Iris pigment epithelial cell (primary cell): ENCODE results near the gene BMP7.
"Not testable (repeated sequence)": the region's sequence is repeated elsewhere in the genome, so short reads cannot be mapped to it uniquely, and the experiment has no call there.

Experiments
- DNase-seq: peaks from one replicate; pipeline ENCODE4 v3.0.0-alpha.2; 2011; ENCODE audit warnings: low read depth

BMP7 gene

GRCh38 chr20:57287901-57288300 is 21.5 kb upstream of the BMP7 start:
- DNase-seq = no peak

- DNase-seq = no peak
Measured at GRCh38 chr20:57287007-57287880, 20.8 kb upstream of the BMP7 start.

- DNase-seq = no peak
Measured at GRCh38 chr20:57283860-57284259, 17.4 kb upstream of the BMP7 start.

GRCh38 chr20:57282670-57283361 is 16.4 kb upstream of the BMP7 start:
- DNase-seq = no peak

GRCh38 chr20:57281900-57282299 is 15.5 kb upstream of the BMP7 start:
- DNase-seq = no peak

- DNase-seq = no peak
Measured at GRCh38 chr20:57280221-57280620, 13.8 kb upstream of the BMP7 start.

GRCh38 chr20:57279548-57279947 is 13.1 kb upstream of the BMP7 start:
- not testable (repeated sequence) for DNase-seq

GRCh38 chr20:57278457-57278856 is 12.0 kb upstream of the BMP7 start:
- DNase-seq = no peak

- DNase-seq = no peak
Measured at GRCh38 chr20:57277398-57278105, 11.1 kb upstream of the BMP7 start.

- DNase-seq = no peak
Measured at GRCh38 chr20:57276221-57276620, 9.8 kb upstream of the BMP7 start.

- no peak for DNase-seq
Measured at GRCh38 chr20:57275813-57276212, 9.4 kb upstream of the BMP7 start.

- DNase-seq = no peak
Measured at GRCh38 chr20:57275334-57275733, 8.9 kb upstream of the BMP7 start.

- DNase-seq = no peak
Measured at GRCh38 chr20:57274846-57275245, 8.4 kb upstream of the BMP7 start.

- DNase-seq = no peak
Measured at GRCh38 chr20:57274299-57274698, 7.9 kb upstream of the BMP7 start.

- no peak for DNase-seq
Measured at GRCh38 chr20:57272883-57273535, 6.6 kb upstream of the BMP7 start.

GRCh38 chr20:57270204-57270984 is 4.0 kb upstream of the BMP7 start:
- no peak for DNase-seq

- no peak for DNase-seq
Measured at GRCh38 chr20:57269148-57269984, 2.9 kb upstream of the BMP7 start.

GRCh38 chr20:57268399-57269076 is 2.1 kb upstream of the BMP7 start:
- no peak for DNase-seq

GRCh38 chr20:57267158-57267821 is 849 bp upstream of the BMP7 start:
- no peak for DNase-seq

GRCh38 chr20:57265997-57266290 is 497 bp downstream of the BMP7 start:
- DNase-seq = no peak
